Glutamatergic neuron (in vitro differentiated cells): Measurements from ENCODE around the gene HMGN1. TPM values are rescaled to one million over a fixed set of nuclear protein-coding genes. Genes with fewer than 3 reads are reported as not detected.

Experiments
- DNase-seq: peaks from one replicate; pipeline ENCODE4 v3.0.0; 2022
- H3K27ac Mint-ChIP-seq: one replicate; pipeline ENCODE4 v1.8.0; 2020; ENCODE audit warnings: mild to moderate bottlenecking, mixed read lengths, inconsistent platforms; ENCODE audit not compliant: unreplicated experiment
- H3K27me3 Mint-ChIP-seq: one replicate; pipeline ENCODE4 v1.8.0; 2020; ENCODE audit warnings: mild to moderate bottlenecking, moderate library complexity, mixed read lengths, inconsistent platforms; ENCODE audit not compliant: unreplicated experiment
- H3K36me3 Mint-ChIP-seq: one replicate; pipeline ENCODE4 v1.8.0; 2020; ENCODE audit warnings: mild to moderate bottlenecking, mixed read lengths, inconsistent platforms; ENCODE audit not compliant: unreplicated experiment
- H3K4me1 Mint-ChIP-seq: one replicate; pipeline ENCODE4 v1.8.0; 2020; ENCODE audit warnings: mild to moderate bottlenecking, low read depth, mixed read lengths, inconsistent platforms; ENCODE audit not compliant: unreplicated experiment
- H3K4me3 Mint-ChIP-seq: one replicate; pipeline ENCODE4 v1.8.0; 2020; ENCODE audit warnings: mild to moderate bottlenecking, mixed read lengths, inconsistent platforms; ENCODE audit not compliant: unreplicated experiment
- H3K9me3 Mint-ChIP-seq: one replicate; pipeline ENCODE4 v1.8.0; 2020; ENCODE audit warnings: mild to moderate bottlenecking, moderate library complexity, mixed read lengths, inconsistent platforms; ENCODE audit not compliant: unreplicated experiment
- total RNA-seq: library from RNA; stranded (reverse); fragmentation: NEBNext Ultra II Directional; extraction: Animal tissue kit (Norgen Biotek cat#: 25700); gene quantifications from one replicate; pipeline ENCODE4 v1.2.1, GENCODE V29; 2021; ENCODE audit not compliant: unreplicated experiment
- TF ChIP-seq, protein P1 (sequence below): fragments of 200-600 bp; sonication (generic); IDR thresholded peaks from one replicate; pipeline ENCODE4 v1.5.0; 2021; ENCODE audit not compliant: partially characterized antibody, unreplicated experiment

HMGN1 gene
- total RNA-seq, 1 donor from 2014 or later = 231 TPM

DNA sequence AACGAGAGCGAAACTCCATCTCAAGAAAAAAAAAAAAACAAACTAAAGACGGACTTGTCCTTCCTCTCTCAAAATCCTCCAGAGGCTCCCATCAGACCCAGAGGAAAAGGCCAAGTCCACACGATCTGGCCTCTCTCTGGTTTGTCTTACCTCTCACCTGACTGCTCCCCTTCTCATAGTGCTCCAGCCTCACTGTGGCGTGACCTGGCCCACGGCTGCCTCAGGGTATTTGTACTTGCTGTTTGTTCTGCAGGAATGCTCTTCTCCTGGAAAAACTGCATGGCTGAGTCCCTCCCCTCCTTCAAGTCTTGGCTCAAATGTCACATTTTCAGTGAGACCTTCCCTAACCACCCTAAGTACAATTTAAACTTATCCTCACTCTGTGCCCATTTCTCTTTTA, 27.5 kb downstream of the HMGN1 start:
- H3K4me1 Mint-ChIP-seq = peaks cover 2% of the 10 kb centered on the region
- peaks cover 5% of the 10 kb centered on the region for H3K9me3 Mint-ChIP-seq
- H3K27ac Mint-ChIP-seq = no peak overlapping the region
- TF ChIP-seq, protein P1, sequence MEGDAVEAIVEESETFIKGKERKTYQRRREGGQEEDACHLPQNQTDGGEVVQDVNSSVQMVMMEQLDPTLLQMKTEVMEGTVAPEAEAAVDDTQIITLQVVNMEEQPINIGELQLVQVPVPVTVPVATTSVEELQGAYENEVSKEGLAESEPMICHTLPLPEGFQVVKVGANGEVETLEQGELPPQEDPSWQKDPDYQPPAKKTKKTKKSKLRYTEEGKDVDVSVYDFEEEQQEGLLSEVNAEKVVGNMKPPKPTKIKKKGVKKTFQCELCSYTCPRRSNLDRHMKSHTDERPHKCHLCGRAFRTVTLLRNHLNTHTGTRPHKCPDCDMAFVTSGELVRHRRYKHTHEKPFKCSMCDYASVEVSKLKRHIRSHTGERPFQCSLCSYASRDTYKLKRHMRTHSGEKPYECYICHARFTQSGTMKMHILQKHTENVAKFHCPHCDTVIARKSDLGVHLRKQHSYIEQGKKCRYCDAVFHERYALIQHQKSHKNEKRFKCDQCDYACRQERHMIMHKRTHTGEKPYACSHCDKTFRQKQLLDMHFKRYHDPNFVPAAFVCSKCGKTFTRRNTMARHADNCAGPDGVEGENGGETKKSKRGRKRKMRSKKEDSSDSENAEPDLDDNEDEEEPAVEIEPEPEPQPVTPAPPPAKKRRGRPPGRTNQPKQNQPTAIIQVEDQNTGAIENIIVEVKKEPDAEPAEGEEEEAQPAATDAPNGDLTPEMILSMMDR = no peak
- H3K27me3 Mint-ChIP-seq = no peaks in the 10 kb centered on the region
- H3K4me3 Mint-ChIP-seq = no peak overlapping the region
- no peak for DNase-seq
- peaks cover 6% of the 10 kb centered on the region for H3K36me3 Mint-ChIP-seq

DNA sequence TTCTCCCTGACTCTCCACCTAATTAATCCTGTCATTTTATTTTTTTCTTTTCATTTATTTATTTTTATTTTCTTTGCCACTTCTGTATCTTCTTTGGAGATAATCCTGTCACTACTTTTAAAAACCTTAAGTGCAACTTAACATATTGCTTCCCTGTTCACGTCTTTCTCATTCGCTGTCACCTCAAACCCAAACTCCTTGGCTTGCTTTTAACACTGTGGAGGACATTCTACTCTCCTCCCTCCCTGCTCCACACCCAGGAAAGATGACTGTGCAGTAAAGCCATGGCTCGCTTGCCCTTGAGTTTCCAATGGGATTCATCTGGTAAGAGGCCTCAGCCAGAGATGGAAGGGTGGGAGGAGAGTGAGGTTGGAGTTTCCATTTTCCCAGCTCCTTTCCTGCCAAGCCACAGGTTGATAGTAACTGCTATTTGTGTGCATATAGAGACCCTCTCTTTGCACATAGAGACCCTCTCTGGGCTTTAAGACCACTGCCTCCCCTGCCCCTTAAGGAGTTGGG, 29.0 kb downstream of the HMGN1 start:
- no peak for DNase-seq
- Mint-ChIP-seq H3K27ac (no peak overlapping the region), H3K4me3 (peak overlapping the region; percentile 15), H3K4me1 (peaks cover 2% of the 10 kb centered on the region), H3K27me3 (no peaks in the 10 kb centered on the region), H3K36me3 (peaks cover 6% of the 10 kb centered on the region), H3K9me3 (peaks cover 4% of the 10 kb centered on the region)
- TF ChIP-seq, protein P1 = no peak

DNA sequence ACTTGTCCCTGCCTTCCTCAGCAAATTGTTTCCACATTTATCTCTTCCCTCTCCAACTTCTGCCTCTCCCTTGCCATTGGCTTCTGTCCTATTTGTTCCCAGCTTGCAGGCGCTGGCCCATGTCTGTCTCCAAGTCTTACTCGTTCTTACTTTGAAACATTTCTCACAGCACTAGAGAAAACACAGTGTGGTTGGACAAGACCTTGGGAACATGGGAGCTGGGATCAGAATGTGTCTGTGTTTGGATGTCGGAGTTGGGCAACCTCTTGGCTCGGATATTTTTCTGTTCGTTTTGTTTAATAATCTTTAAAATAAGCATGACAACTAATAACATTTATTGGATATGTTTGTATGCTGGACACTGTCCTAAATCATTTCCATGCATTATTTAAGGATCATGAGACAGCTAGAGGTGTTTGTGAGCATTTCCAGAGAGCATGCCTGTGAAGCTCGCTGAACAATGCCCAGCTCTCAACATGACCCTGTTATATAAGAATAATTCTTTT, 29.6 kb downstream of the HMGN1 start:
- DNase-seq = no peak
- TF ChIP-seq, protein P1 = no peak
- no peak overlapping the region for H3K27ac Mint-ChIP-seq
- H3K27me3 Mint-ChIP-seq = peaks cover 3% of the 10 kb centered on the region
- H3K4me1 Mint-ChIP-seq = peaks cover 5% of the 10 kb centered on the region
- no peak overlapping the region for H3K4me3 Mint-ChIP-seq
- peaks cover 5% of the 10 kb centered on the region for H3K9me3 Mint-ChIP-seq
- H3K36me3 Mint-ChIP-seq = peaks cover 6% of the 10 kb centered on the region

DNA sequence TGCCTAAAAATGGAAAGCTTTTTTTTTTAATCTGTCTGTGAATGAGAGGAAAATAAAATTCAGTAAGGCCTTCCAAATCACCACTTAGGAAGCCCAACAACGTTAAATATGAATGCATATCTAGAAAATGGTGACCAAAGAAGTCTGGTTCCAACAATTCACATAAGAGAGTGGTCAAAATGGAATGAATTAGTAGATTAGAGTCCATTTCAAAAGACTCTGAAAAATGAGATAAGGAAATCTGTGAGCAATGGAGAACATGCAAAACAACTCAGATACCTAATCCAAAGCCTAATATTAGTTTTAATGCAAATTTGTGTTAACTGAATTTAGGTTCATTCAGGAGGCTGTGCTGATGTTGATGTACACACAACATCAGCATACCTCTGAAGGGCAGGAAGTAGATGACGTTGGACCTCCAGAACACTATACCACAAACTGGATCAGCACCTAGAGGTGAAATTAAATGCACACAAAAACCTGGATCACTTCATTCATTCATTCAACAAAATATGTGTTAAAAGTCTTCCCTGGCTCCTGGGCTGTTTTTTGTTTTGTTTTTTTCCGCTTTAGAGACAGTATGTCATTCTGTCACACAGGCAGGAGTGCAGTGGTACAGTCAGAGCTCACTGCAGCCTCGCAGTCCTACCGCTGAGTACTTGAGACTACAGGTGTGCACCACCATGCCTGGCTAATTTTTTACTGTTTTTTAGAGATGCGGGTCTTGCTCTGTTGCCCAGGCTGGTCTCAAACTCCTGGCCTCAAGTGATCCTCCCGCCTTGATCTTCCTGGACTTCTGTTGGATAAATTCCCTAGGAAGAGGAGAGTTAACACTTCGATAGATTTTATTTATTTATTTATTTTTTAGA, 30.6 kb downstream of the HMGN1 start:
- H3K9me3 Mint-ChIP-seq = peaks cover 7% of the 10 kb centered on the region
- H3K36me3 Mint-ChIP-seq = peaks cover 6% of the 10 kb centered on the region
- H3K4me3 Mint-ChIP-seq = no peak overlapping the region
- H3K4me1 Mint-ChIP-seq = peaks cover 5% of the 10 kb centered on the region
- TF ChIP-seq, protein P1 = no peak
- no peak for DNase-seq
- H3K27me3 Mint-ChIP-seq = peaks cover 4% of the 10 kb centered on the region
- H3K27ac Mint-ChIP-seq = no peak overlapping the region
